ENCODE data around the gene ZPBP2.
A peak's percentile ranks its signal among the peaks of the same experiment; 100 is the strongest.
"Not testable (repeated sequence)": the region's sequence is repeated elsewhere in the genome, so short reads cannot be mapped to it uniquely, and the experiment has no call there.

The ZPBP2 gene

GRCh38 chr17:39867880-39868553, at the start of gene ZPBP2:
TSS of gene ZPBP2 (plus strand) at chr17:39868202. CDS start at chr17:39868355, 153 bp downstream.
- no peak for DNase-seq

GRCh38 chr17:39818358-39819000, 49.5 kb upstream of the ZPBP2 start:
- DNase-seq, result peak; percentile 67

GRCh38 chr17:39820541-39820940, 47.5 kb upstream of the ZPBP2 start:
- DNase-seq, result no peak

GRCh38 chr17:39820987-39821386, 47.0 kb upstream of the ZPBP2 start:
- no peak for DNase-seq

GRCh38 chr17:39822051-39822451, 46.0 kb upstream of the ZPBP2 start:
- DNase-seq, result no peak

GRCh38 chr17:39823407-39824054, 44.5 kb upstream of the ZPBP2 start:
- DNase-seq, result no peak

GRCh38 chr17:39826334-39826733, 41.7 kb upstream of the ZPBP2 start:
- no peak for DNase-seq

GRCh38 chr17:39828443-39828842, 39.6 kb upstream of the ZPBP2 start:
- no peak for DNase-seq

GRCh38 chr17:39831588-39831987, 36.4 kb upstream of the ZPBP2 start:
- no peak for DNase-seq

GRCh38 chr17:39834017-39834416, 34.0 kb upstream of the ZPBP2 start:
- no peak for DNase-seq

- no peak for DNase-seq
Measured at GRCh38 chr17:39835038-39835786, 32.8 kb upstream of the ZPBP2 start.

- DNase-seq, result no peak
Measured at GRCh38 chr17:39836117-39836516, 31.9 kb upstream of the ZPBP2 start.

GRCh38 chr17:39838057-39838456, 29.9 kb upstream of the ZPBP2 start:
- no peak for DNase-seq

GRCh38 chr17:39838784-39839183, 29.2 kb upstream of the ZPBP2 start:
- DNase-seq, result no peak

- DNase-seq, result no peak
Measured at GRCh38 chr17:39841134-39841683, 26.8 kb upstream of the ZPBP2 start.

GRCh38 chr17:39845052-39845846, 22.8 kb upstream of the ZPBP2 start:
- DNase-seq, result no peak

- DNase-seq, result no peak
Measured at GRCh38 chr17:39846205-39846604, 21.8 kb upstream of the ZPBP2 start.

- DNase-seq, result peak; percentile 30
Measured at GRCh38 chr17:39848600-39848999, 19.4 kb upstream of the ZPBP2 start.

- not testable (repeated sequence) for DNase-seq
Measured at GRCh38 chr17:39850186-39850585, 17.8 kb upstream of the ZPBP2 start.

GRCh38 chr17:39852239-39852638, 15.8 kb upstream of the ZPBP2 start:
- DNase-seq, result no peak

- no peak for DNase-seq
Measured at GRCh38 chr17:39854909-39855308, 13.1 kb upstream of the ZPBP2 start.

Data from CD4-positive, alpha-beta T cell treated with Interleukin-10 for 1 hour (primary cell).